Measurements from ENCODE around the gene RASGRF1.
A peak's percentile ranks its signal among the peaks of the same experiment; 100 is the strongest.

RASGRF1 gene

DNA sequence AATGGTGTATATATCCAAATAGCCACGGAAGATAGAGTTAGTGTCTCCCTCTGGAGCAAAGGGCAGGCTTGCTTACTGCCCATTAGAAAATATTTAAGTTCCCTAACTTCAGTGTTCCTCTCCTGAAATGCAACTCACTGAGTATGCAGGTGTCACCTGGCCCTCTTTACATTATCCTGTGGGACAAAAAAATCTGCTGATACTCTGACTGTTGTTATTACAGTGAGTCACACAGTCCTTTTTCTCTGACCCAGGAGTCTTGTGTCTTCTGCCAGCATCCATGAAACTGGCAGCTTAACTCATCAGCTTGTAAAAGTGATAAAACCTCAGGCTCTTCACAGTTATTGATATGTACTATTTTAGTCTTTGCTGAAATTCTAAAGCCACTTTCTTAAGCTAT lies 42.2 kb upstream of the RASGRF1 start:
- no peaks in the 10 kb centered on the region for H3K27me3 ChIP-seq (replicated peaks; ENCODE audit: insufficient read depth, low read length)
- no peaks in the 10 kb centered on the region for H3K36me3 ChIP-seq (replicated peaks; ENCODE audit: insufficient read depth, low read length)
- H3K4me3 ChIP-seq (ENCODE audit: low read length), result no peak overlapping the region
- H3K4me1 ChIP-seq (ENCODE audit: low read length), result no peaks in the 10 kb centered on the region
- H3K9ac ChIP-seq (ENCODE audit: low read length), result no peak overlapping the region
- no peak overlapping the region for H2AFZ ChIP-seq (ENCODE audit: low read length)
- no peak overlapping the region for H3K4me2 ChIP-seq (ENCODE audit: low read depth, low read length)
- DNase-seq, result no peak
- no peak overlapping the region for H3K27ac ChIP-seq (ENCODE audit: low read length)
- H3K79me2 ChIP-seq (ENCODE audit: low read length), result no peaks in the 10 kb centered on the region
- no peaks in the 10 kb centered on the region for H4K20me1 ChIP-seq (ENCODE audit: insufficient read depth, low read length)
- H3K9me2 ChIP-seq (replicated peaks; ENCODE audit: insufficient read depth, low read length), result no peaks in the 10 kb centered on the region
- H3F3A ChIP-seq (ENCODE audit: insufficient read depth, low read length), result no peaks in the 10 kb centered on the region
- H3K9me3 ChIP-seq (replicated peaks; ENCODE audit: insufficient read depth, low read length), result no peaks in the 10 kb centered on the region
- TF ChIP-seq, protein P1, sequence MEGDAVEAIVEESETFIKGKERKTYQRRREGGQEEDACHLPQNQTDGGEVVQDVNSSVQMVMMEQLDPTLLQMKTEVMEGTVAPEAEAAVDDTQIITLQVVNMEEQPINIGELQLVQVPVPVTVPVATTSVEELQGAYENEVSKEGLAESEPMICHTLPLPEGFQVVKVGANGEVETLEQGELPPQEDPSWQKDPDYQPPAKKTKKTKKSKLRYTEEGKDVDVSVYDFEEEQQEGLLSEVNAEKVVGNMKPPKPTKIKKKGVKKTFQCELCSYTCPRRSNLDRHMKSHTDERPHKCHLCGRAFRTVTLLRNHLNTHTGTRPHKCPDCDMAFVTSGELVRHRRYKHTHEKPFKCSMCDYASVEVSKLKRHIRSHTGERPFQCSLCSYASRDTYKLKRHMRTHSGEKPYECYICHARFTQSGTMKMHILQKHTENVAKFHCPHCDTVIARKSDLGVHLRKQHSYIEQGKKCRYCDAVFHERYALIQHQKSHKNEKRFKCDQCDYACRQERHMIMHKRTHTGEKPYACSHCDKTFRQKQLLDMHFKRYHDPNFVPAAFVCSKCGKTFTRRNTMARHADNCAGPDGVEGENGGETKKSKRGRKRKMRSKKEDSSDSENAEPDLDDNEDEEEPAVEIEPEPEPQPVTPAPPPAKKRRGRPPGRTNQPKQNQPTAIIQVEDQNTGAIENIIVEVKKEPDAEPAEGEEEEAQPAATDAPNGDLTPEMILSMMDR (IDR thresholded peaks at IDR 0.05; ENCODE audit: low read length), result no peak
- no peak for TF ChIP-seq EZH2phosphoT487 (IDR thresholded peaks at IDR 0.05; ENCODE audit: low read length)
- TF ChIP-seq EZH2 (optimal IDR thresholded peaks at IDR 0.05; ENCODE audit: low read depth, low read length), result no peak

DNA sequence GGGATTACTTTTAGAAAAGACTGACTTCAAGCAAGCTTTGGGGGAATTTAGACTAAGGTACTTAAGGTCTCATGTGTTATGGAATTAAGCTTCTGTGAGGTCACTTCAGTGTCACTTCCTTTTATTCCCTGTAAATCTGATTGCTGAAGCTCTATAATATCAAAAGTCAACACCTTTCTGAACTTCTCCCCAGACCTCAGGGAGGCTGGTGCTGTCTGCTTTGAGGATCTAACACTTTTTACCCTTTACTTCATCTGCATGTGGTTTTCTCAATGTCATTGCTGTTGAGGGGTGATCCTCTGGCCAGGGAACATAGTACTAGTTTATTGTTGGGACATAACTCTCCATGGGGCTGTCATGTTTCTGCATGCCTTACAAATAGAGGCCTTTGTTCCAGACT lies 41.8 kb upstream of the RASGRF1 start:
- H3K27ac ChIP-seq (ENCODE audit: low read length), result no peak overlapping the region
- H4K20me1 ChIP-seq (ENCODE audit: insufficient read depth, low read length), result no peaks in the 10 kb centered on the region
- DNase-seq, result no peak
- H3K4me1 ChIP-seq (ENCODE audit: low read length), result no peaks in the 10 kb centered on the region
- H3K9me2 ChIP-seq (replicated peaks; ENCODE audit: insufficient read depth, low read length), result no peaks in the 10 kb centered on the region
- H3K9ac ChIP-seq (ENCODE audit: low read length), result no peak overlapping the region
- no peaks in the 10 kb centered on the region for H3K36me3 ChIP-seq (replicated peaks; ENCODE audit: insufficient read depth, low read length)
- H2AFZ ChIP-seq (ENCODE audit: low read length), result no peak overlapping the region
- H3K4me2 ChIP-seq (ENCODE audit: low read depth, low read length), result no peak overlapping the region
- H3K79me2 ChIP-seq (ENCODE audit: low read length), result no peaks in the 10 kb centered on the region
- no peaks in the 10 kb centered on the region for H3K9me3 ChIP-seq (replicated peaks; ENCODE audit: insufficient read depth, low read length)
- H3K4me3 ChIP-seq (ENCODE audit: low read length), result no peak overlapping the region
- TF ChIP-seq EZH2 (optimal IDR thresholded peaks at IDR 0.05; ENCODE audit: low read depth, low read length), result no peak
- TF ChIP-seq, protein P1 (IDR thresholded peaks at IDR 0.05; ENCODE audit: low read length), result no peak
- no peak for TF ChIP-seq EZH2phosphoT487 (IDR thresholded peaks at IDR 0.05; ENCODE audit: low read length)
- no peaks in the 10 kb centered on the region for H3K27me3 ChIP-seq (replicated peaks; ENCODE audit: insufficient read depth, low read length)
- no peaks in the 10 kb centered on the region for H3F3A ChIP-seq (ENCODE audit: insufficient read depth, low read length)

DNA sequence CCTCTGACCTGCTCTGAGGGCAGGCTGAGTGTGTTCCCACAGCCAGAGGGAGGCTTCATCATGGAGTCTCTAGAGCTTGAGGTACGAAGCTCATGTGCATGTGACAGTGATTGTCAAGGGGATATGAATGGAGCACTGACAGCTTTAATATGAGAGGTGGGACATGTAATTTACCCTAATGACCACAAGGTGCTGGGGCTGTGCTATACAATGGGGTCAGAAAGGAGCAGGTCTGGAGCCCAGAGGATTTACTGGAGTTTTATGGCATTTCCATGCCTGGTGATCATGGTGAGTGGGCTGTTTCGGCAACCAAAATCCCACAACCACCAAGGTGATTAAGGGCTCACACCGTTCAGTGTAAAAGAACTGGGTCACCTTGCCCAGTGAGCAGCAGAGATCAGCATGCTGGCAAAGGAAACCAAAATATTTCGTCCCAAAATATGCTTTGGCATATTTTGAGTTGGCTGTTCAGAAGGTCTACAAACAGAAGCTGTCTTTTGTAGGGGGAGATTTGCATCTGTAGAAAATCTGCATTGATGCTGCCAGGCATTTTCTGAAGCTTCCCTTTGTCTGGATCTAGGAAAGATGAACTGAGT lies 40.1 kb upstream of the RASGRF1 start:
- H4K20me1 ChIP-seq (ENCODE audit: insufficient read depth, low read length), result no peaks in the 10 kb centered on the region
- no peak overlapping the region for H3K4me3 ChIP-seq (ENCODE audit: low read length)
- H3F3A ChIP-seq (ENCODE audit: insufficient read depth, low read length), result no peaks in the 10 kb centered on the region
- H3K27ac ChIP-seq (ENCODE audit: low read length), result no peak overlapping the region
- no peak overlapping the region for H2AFZ ChIP-seq (ENCODE audit: low read length)
- H3K9ac ChIP-seq (ENCODE audit: low read length), result no peak overlapping the region
- no peaks in the 10 kb centered on the region for H3K27me3 ChIP-seq (replicated peaks; ENCODE audit: insufficient read depth, low read length)
- DNase-seq, result no peak
- H3K36me3 ChIP-seq (replicated peaks; ENCODE audit: insufficient read depth, low read length), result no peaks in the 10 kb centered on the region
- H3K4me1 ChIP-seq (ENCODE audit: low read length), result no peaks in the 10 kb centered on the region
- H3K79me2 ChIP-seq (ENCODE audit: low read length), result no peaks in the 10 kb centered on the region
- no peaks in the 10 kb centered on the region for H3K9me3 ChIP-seq (replicated peaks; ENCODE audit: insufficient read depth, low read length)
- H3K9me2 ChIP-seq (replicated peaks; ENCODE audit: insufficient read depth, low read length), result no peaks in the 10 kb centered on the region
- TF ChIP-seq EZH2 (optimal IDR thresholded peaks at IDR 0.05; ENCODE audit: low read depth, low read length), result no peak
- TF ChIP-seq, protein P1 (IDR thresholded peaks at IDR 0.05; ENCODE audit: low read length), result peak; percentile 14
- no peak overlapping the region for H3K4me2 ChIP-seq (ENCODE audit: low read depth, low read length)

Data from MM.1S (cell line).